Activated T-cell treated with anti-CD3 and anti-CD28 coated beads, Interleukin-2, amount 50 U/mL, for 72 hours (primary cell): Measurements from ENCODE around the gene TREM2. TPM values are rescaled to one million over a fixed set of nuclear protein-coding genes. Genes with fewer than 3 reads are reported as not detected.
"Not testable (repeated sequence)": the region's sequence is repeated elsewhere in the genome, so short reads cannot be mapped to it uniquely, and the experiment has no call there.

Source experiments
- ATAC-seq, 2 donors: fragments of 150-1000 bp; cut with Tn5 transposase; replicated peaks in 1 of 2; 2 replicates each; pipeline ENCODE4 v1.10.0; 2021; ENCODE audit warnings: moderate library complexity in 2 of 2, mild to moderate bottlenecking in 1 of 2
- DNase-seq, 2 donors: peaks; one replicate each; pipeline ENCODE4 v3.0.0; 2021 to 2022; ENCODE audit warnings: mixed read lengths in 1 of 2
- H3K27ac Mint-ChIP-seq: one replicate; pipeline ENCODE4 v1.8.0; 2022; ENCODE audit warnings: mild to moderate bottlenecking, moderate library complexity, mixed read lengths
- H3K27me3 Mint-ChIP-seq: one replicate; pipeline ENCODE4 v1.8.0; 2022; ENCODE audit warnings: low read depth, mixed read lengths
- H3K36me3 Mint-ChIP-seq, 2 donors: one replicate each; pipeline ENCODE4 v1.8.0; 2022; ENCODE audit warnings: mixed read lengths in 2 of 2, mild to moderate bottlenecking in 1 of 2; ENCODE audit not compliant: insufficient read depth in 2 of 2
- H3K4me1 Mint-ChIP-seq: one replicate; pipeline ENCODE4 v1.8.0; 2022; ENCODE audit warnings: low read depth, mixed read lengths
- H3K4me3 Mint-ChIP-seq, 2 donors: one replicate each; pipeline ENCODE4 v1.8.0; 2022; ENCODE audit warnings: mild to moderate bottlenecking in 2 of 2, mixed read lengths in 2 of 2, moderate library complexity in 2 of 2
- H3K9me3 Mint-ChIP-seq, 2 donors: one replicate each; pipeline ENCODE4 v1.8.0; 2022; ENCODE audit warnings: mixed read lengths in 2 of 2
- total RNA-seq, 2 donors: library from RNA; stranded (reverse); gene quantifications; one replicate each; pipeline ENCODE4 v1.2.3, GENCODE V29; 2022

TREM2 gene
- total RNA-seq, 2 donors from 2014 or later, result not detected

- no peak overlapping the region for H3K27ac Mint-ChIP-seq
- no peaks in the 10 kb centered on the region for H3K9me3 Mint-ChIP-seq
- no peak for DNase-seq
- no peaks in the 10 kb centered on the region for H3K27me3 Mint-ChIP-seq
- no peak overlapping the region for H3K4me3 Mint-ChIP-seq
- peaks cover 2 to 3% of the 10 kb centered on the region in 2 donors for H3K36me3 Mint-ChIP-seq
- no peaks in the 10 kb centered on the region for H3K4me1 Mint-ChIP-seq
- ATAC-seq, result no peak
Observed at GRCh38 chr6:41122373-41122772, 40.5 kb downstream of the TREM2 start.

DNA sequence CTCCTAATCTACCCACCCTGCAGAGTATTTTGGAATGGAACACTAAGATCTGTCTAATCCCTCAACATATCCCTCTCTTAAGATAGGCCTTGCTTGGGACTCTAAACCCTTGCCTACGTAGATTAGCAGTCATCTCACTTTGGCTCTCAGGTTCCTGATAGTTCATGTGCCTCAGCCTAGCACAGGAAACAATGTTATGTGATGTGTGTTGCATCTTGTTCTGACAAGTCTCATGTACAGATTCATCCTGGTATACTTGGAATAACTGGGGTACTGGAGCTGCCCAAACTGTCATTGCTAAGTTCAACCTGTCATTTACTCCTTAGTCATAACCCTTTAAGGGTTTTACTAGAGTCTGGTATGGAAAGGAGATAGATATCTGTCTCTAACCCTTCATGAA is 42.9 kb downstream of the TREM2 start:
- Mint-ChIP-seq H3K4me3 (no peak overlapping the region), H3K4me1 (no peaks in the 10 kb centered on the region), H3K9me3 (no peaks in the 10 kb centered on the region), H3K36me3 (peaks cover 2 to 3% of the 10 kb centered on the region in 2 donors), H3K27ac (no peak overlapping the region), H3K27me3 (no peaks in the 10 kb centered on the region)
- DNase-seq, result no peak
- no peak for ATAC-seq

DNA sequence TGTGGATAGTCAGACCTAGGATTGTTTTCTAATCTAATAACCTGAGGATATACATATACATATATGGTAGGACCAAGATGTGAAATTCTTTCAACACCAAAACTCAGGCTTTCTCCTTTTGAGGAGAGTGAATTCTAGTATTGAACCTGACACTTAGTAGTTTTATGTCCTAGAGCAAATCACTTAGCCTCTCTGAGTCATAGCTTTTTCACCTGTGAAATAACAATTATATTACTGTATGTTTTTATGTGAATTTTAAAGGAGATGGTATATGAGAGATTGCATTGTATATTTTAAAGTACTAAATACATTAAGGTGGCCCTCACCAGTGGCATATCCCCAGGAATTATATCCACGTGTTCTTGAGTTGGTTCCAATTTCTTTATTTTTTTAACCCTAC is 43.4 kb downstream of the TREM2 start:
- no peak for ATAC-seq
- H3K4me1 Mint-ChIP-seq, result no peaks in the 10 kb centered on the region
- H3K27ac Mint-ChIP-seq, result no peak overlapping the region
- H3K9me3 Mint-ChIP-seq, result no peaks in the 10 kb centered on the region
- peaks cover 2 to 3% of the 10 kb centered on the region in 2 donors for H3K36me3 Mint-ChIP-seq
- no peak overlapping the region for H3K4me3 Mint-ChIP-seq
- H3K27me3 Mint-ChIP-seq, result no peaks in the 10 kb centered on the region
- no peak for DNase-seq

GRCh38 chr6:41115027-41115426 is 47.9 kb downstream of the TREM2 start:
- H3K36me3 Mint-ChIP-seq, DNase-seq, H3K27me3 Mint-ChIP-seq, H3K9me3 Mint-ChIP-seq, ATAC-seq, H3K27ac Mint-ChIP-seq, H3K4me1 Mint-ChIP-seq, H3K4me3 Mint-ChIP-seq: not testable (repeated sequence)

DNA sequence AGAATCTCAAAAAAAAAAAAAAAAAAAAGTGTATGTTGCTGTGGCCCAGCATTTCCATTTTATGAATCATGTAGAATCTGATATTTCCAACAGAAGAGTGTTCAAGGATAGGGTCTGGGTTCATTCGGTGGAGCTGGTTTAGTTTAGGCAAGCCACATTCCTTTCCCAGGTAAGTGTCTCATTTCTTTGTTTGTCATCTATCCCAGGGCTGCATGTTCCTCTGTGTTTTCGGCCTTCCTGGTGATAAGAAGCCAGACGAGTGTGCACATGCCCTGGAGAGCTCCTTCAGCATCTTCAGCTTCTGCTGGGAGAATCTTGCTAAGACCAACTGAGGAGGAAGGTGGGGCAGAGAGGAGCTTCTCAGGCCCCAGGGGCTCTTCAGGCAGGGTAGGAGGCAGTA is 51.9 kb downstream of the TREM2 start:
- no peak overlapping the region for H3K4me3 Mint-ChIP-seq
- no peaks in the 10 kb centered on the region for H3K9me3 Mint-ChIP-seq
- no peak overlapping the region for H3K27ac Mint-ChIP-seq
- H3K4me1 Mint-ChIP-seq, result no peaks in the 10 kb centered on the region
- no peak for DNase-seq
- H3K27me3 Mint-ChIP-seq, result no peaks in the 10 kb centered on the region
- no peak for ATAC-seq
- no peaks in the 10 kb centered on the region for H3K36me3 Mint-ChIP-seq

Other genes starting within 250 kb of the TREM2 start
- 1 to 10 TPM; 4.0 to 5.5 TPM for gene UNC5CL, start 123.9 kb downstream of the TREM2 start, total RNA-seq
- not detected for gene TSPO2, start 120.6 kb downstream of the TREM2 start, total RNA-seq
- gene APOBEC2, start 109.9 kb downstream of the TREM2 start, total RNA-seq, result not detected
- 10 to 100 TPM; 62.7 to 73.1 TPM for gene OARD1, start 90.8 kb downstream of the TREM2 start, total RNA-seq
- gene NFYA, start 90.1 kb downstream of the TREM2 start, total RNA-seq, result 10 to 100 TPM; 32.4 to 34.4 TPM
- gene TREML1, start 8.8 kb downstream of the TREM2 start, total RNA-seq, result not detected
- 10 to 100 TPM in 1 of 2 donors, 1 to 10 TPM in 1; 8.8 to 15.0 TPM for gene TREML2, start 38.0 kb upstream of the TREM2 start, total RNA-seq
- not detected for gene TREML4, start 65.2 kb upstream of the TREM2 start, total RNA-seq
- gene TREM1, start 123.6 kb upstream of the TREM2 start, total RNA-seq, result 1 to 10 TPM in 1 of 2 donors, under 1 TPM in 1; 0.38 to 1.5 TPM
- not detected for gene NCR2, start 172.5 kb upstream of the TREM2 start, total RNA-seq